ENCODE results near the gene RPRD1B. TPM values are rescaled to one million over a fixed set of nuclear protein-coding genes. Genes with fewer than 3 reads are reported as not detected.

The RPRD1B gene
- polyA plus RNA-seq, 2 of the 4 experiments (the other 2 are of a cell fraction) = 16.4 to 28.4 TPM

- ATAC-seq (peak; percentile 94 to 99), DNase-seq (ENCODE audit: low read depth in 1 of 2, low spot score in 1 of 2) (peak; percentile 81 to 82), FAIRE-seq (peak; percentile 72)
- WGBS (ENCODE audit: missing lambda C conversion rate) = 19% methylated on average over 7 of the region's 7 CpGs
- Histone ChIP-seq H3K4me2 (no peak overlapping the region), H3K4me3 (no peak overlapping the region), H3K27ac (peak overlapping the region; percentile 29 to 47; a peak in 1 of 6 replicates), H3K4me1 (peaks cover 26% of the 10 kb centered on the region), H3K9me3 (no peaks in the 10 kb centered on the region)
- ChIA-PET CTCF (interaction anchor here (0.5 to 12.7 kb wide), 86 partner anchors 9 to 858 kb away, joined by 3 to 356 read pairs (median 5); partner anchors contain the start of gene TGM2), POLR2A (interaction anchor here (0.6 to 1.0 kb wide), 7 partner anchors 14 to 164 kb away, joined by 3 to 6 read pairs (median 3); no protein-coding TSS in a partner anchor)
- peak; percentile 96 for TF ChIP-seq CTCF (IDR thresholded peaks at IDR 0.05)
- no peak for TF ChIP-seq JUNB (IDR thresholded peaks at IDR 0.05)
- TF ChIP-seq E2F6 (IDR thresholded peaks at IDR 0.05; ENCODE audit: borderline replicate concordance, low read depth) = no peak
- TF ChIP-seq MAFK (IDR thresholded peaks at IDR 0.05; ENCODE audit: partially characterized antibody) = no peak
- TF ChIP-seq MAZ (IDR thresholded peaks at IDR 0.05; ENCODE audit: borderline replicate concordance, low read depth, low read length) = no peak
- TF ChIP-seq CHD2 (IDR thresholded peaks at IDR 0.05; ENCODE audit: low read length, partially characterized antibody) = no peak
- TF ChIP-seq CBX8 (IDR thresholded peaks at IDR 0.05) = no peak
- peak; percentile 97 for TF ChIP-seq SMC3 (IDR thresholded peaks at IDR 0.05)
- no peak for TF ChIP-seq HEYL (CRISPR knock-in tag; IDR thresholded peaks at IDR 0.05)
- TF ChIP-seq HOXA7 (CRISPR knock-in tag; IDR thresholded peaks at IDR 0.05) = no peak
- no peak for TF ChIP-seq HOXB13 (CRISPR knock-in tag; IDR thresholded peaks at IDR 0.05; ENCODE audit: low read depth)
- TF ChIP-seq RARB (CRISPR knock-in tag; IDR thresholded peaks at IDR 0.05) = no peak
- TF ChIP-seq CBX2 (IDR thresholded peaks at IDR 0.05; ENCODE audit: borderline replicate concordance, low read depth) = no peak
- no peak for TF ChIP-seq ZFP36 (IDR thresholded peaks at IDR 0.05; ENCODE audit: borderline replicate concordance, partially characterized antibody)
- TF ChIP-seq CHD4 (IDR thresholded peaks at IDR 0.05; ENCODE audit: borderline replicate concordance) = no peak
- TF ChIP-seq EHMT2 (IDR thresholded peaks at IDR 0.05; ENCODE audit: low read depth) = no peak
- TF ChIP-seq RAD21 (conservative IDR thresholded peaks at IDR 0.05 in 1 of 2, IDR thresholded peaks at IDR 0.05 in 1 of 2) = peak; percentile 96 to 98
Observed at GRCh38 chr20:38057351-38057972, 23.9 kb downstream of the RPRD1B start.

GRCh38 chr20:38059832-38060231, 26.3 kb downstream of the RPRD1B start:
- FAIRE-seq = no peak
- no peak for TF ChIP-seq REST (IDR thresholded peaks at IDR 0.05)
- no peak for TF ChIP-seq BCL3 (IDR thresholded peaks at IDR 0.05)
- peak; percentile 46 to 69; a peak in 4 of 5 replicates for TF ChIP-seq EP300 (IDR thresholded peaks at IDR 0.05)
- TF ChIP-seq ZFP36 (IDR thresholded peaks at IDR 0.05; ENCODE audit: borderline replicate concordance, partially characterized antibody) = no peak
- peak; percentile 26; the same call in 1 of the 2 replicates for TF ChIP-seq JUNB (IDR thresholded peaks at IDR 0.05)
- no peak for TF ChIP-seq SREBF2 (IDR thresholded peaks at IDR 0.05)
- TF ChIP-seq POLR2AphosphoS2 (conservative IDR thresholded peaks at IDR 0.05; ENCODE audit: low read length) = no peak
- no peak for TF ChIP-seq RARB (CRISPR knock-in tag; IDR thresholded peaks at IDR 0.05)
- no peak for TF ChIP-seq NPAS2 (CRISPR knock-in tag; IDR thresholded peaks at IDR 0.05; ENCODE audit: borderline replicate concordance)
- no peak for TF ChIP-seq NFE2L2 (conservative IDR thresholded peaks at IDR 0.05; ENCODE audit: low read length)
- no peak for TF ChIP-seq ZC3H11A (IDR thresholded peaks at IDR 0.05)
- no peak for TF ChIP-seq POLR2A (IDR thresholded peaks at IDR 0.05; ENCODE audit: low read length)
- TF ChIP-seq CHD2 (IDR thresholded peaks at IDR 0.05; ENCODE audit: low read length, partially characterized antibody) = no peak
- TF ChIP-seq HOXA7 (CRISPR knock-in tag; IDR thresholded peaks at IDR 0.05) = no peak
- no peak for TF ChIP-seq TP53 (CRISPR knock-in tag; IDR thresholded peaks at IDR 0.05)
- TF ChIP-seq SMC3 (IDR thresholded peaks at IDR 0.05) = no peak
- no peak for TF ChIP-seq TFCP2L1 (CRISPR knock-in tag; IDR thresholded peaks at IDR 0.05)
- TF ChIP-seq ESRRA (IDR thresholded peaks at IDR 0.05; ENCODE audit: borderline replicate concordance, low read length) = no peak

More at GRCh38 chr20:38059832-38060231, 26.3 kb downstream of the RPRD1B start:
- H3K4me3 ChIP-seq = no peak overlapping the region
- H3K4me2 ChIP-seq = peak overlapping the region; percentile 33
- 28% methylated on average over 5 of the region's 5 CpGs for WGBS (ENCODE audit: missing lambda C conversion rate)
- peaks cover 26% of the 10 kb centered on the region for H3K4me1 ChIP-seq
- H3K9me3 ChIP-seq = no peaks in the 10 kb centered on the region
- peak overlapping the region; percentile 65 to 71 for H3K27ac ChIP-seq
- ATAC-seq = peak in 1 of 2 experiments; percentile 42; a peak in 3 of 6 replicates
- ChIA-PET POLR2A (no interaction called here), CTCF (interaction anchor here (1.7 to 12.7 kb wide), 6 partner anchors 14 to 257 kb away, joined by 4 to 356 read pairs (median 22); partner anchors contain the start of gene TGM2)
- peak in 1 of 2 experiments; percentile 77 for DNase-seq (ENCODE audit: low read depth in 1 of 2, low spot score in 1 of 2)

All from A549 (cell line).